Sigmoid colon (tissue), 4 donors: ENCODE results near the gene DIAPH2.

Source experiments
- EP300 ChIP-seq, 4 donors: sonication (generic); formaldehyde crosslinking; IDR thresholded peaks; one replicate each; pipeline ENCODE4 v1.6.1; 2017; ENCODE audit warnings: antibody characterized with exemption in 4 of 4
- POLR2AphosphoS5 ChIP-seq, 4 donors: sonication (generic); formaldehyde crosslinking; IDR thresholded peaks; one replicate each; pipeline ENCODE4 v1.6.1; 2017; ENCODE audit warnings: antibody characterized with exemption in 4 of 4
- TF ChIP-seq, protein P1 (sequence below), 4 experiments: fragments of 450-650 bp in 3 of 4; fragments of 200-600 bp in 1 of 4; IDR thresholded peaks; one replicate each; pipeline ENCODE4 v1.5.1; 2016 to 2019; ENCODE audit warnings: antibody characterized with exemption in 4 of 4, mild to moderate bottlenecking in 3 of 4, moderate library complexity in 2 of 4

DNA sequence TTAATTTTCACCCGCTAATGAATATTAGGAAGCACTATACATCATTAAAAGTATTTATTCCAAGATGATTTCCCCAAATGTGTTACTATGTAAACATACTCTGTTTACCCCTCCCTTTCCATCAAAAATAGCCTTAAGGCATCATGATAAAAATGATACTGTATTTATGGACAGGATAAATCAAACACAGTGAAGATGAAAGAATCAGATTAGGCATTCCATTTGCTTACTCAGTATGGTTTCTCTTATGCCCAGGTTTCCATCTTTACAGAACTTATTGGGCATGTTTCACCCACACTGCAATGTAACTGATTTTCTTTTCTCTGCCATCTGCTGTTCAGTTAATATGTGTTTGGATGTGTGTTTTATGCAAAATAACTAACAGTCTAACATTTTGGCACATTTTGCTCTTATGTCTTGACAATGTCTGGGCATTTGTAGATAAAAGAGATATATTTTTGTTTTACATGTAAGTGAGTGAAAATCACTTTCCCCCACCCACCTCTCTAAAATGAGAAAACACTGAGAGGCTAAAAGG lies 644.3 kb downstream of the DIAPH2 start:
- TF ChIP-seq, protein P1, sequence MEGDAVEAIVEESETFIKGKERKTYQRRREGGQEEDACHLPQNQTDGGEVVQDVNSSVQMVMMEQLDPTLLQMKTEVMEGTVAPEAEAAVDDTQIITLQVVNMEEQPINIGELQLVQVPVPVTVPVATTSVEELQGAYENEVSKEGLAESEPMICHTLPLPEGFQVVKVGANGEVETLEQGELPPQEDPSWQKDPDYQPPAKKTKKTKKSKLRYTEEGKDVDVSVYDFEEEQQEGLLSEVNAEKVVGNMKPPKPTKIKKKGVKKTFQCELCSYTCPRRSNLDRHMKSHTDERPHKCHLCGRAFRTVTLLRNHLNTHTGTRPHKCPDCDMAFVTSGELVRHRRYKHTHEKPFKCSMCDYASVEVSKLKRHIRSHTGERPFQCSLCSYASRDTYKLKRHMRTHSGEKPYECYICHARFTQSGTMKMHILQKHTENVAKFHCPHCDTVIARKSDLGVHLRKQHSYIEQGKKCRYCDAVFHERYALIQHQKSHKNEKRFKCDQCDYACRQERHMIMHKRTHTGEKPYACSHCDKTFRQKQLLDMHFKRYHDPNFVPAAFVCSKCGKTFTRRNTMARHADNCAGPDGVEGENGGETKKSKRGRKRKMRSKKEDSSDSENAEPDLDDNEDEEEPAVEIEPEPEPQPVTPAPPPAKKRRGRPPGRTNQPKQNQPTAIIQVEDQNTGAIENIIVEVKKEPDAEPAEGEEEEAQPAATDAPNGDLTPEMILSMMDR (IDR thresholded peaks at IDR 0.05): no peak
- TF ChIP-seq EP300 (IDR thresholded peaks at IDR 0.05) (no peak), POLR2AphosphoS5 (IDR thresholded peaks at IDR 0.05) (no peak)
